HG02852 (cell line): Measurements from ENCODE around the gene TTBK1.

Source experiments
- ATAC-seq: cut with Tn5 transposase; IDR thresholded peaks from one replicate; pipeline ENCODE4 v1.9.1; 2021; ENCODE audit warnings: mild to moderate bottlenecking, moderate library complexity; ENCODE audit not compliant: unreplicated experiment

The TTBK1 gene

DNA sequence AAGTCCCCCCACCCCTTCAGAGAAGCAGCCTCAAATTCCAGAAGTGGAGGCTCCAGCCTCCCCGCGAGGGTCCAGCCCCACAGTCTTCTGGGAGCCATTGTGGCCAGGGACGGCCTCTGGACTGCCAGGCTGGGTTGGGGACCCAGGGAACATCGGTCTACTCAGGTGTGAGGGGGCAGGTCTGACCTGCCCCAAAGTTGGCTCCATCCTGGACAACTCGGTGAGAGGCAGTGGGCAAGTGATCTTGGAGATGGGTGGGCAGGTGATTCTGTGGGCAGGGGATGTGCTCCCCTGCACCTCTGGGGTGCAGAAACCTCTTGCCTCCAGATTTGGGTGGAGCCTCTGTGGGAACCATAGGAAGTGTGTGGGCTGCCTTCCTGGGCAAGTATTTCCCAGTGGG lies 42.6 kb downstream of the TTBK1 start:
- ATAC-seq = no peak

- no peak for ATAC-seq
Measured at GRCh38 chr6:43286456-43286979, 43.2 kb downstream of the TTBK1 start.

- no peak for ATAC-seq
Measured at GRCh38 chr6:43286980-43287716, 43.9 kb downstream of the TTBK1 start.

- ATAC-seq = no peak
Measured at GRCh38 chr6:43287717-43288679, 44.7 kb downstream of the TTBK1 start.

GRCh38 chr6:43290339-43290904 lies 47.1 kb downstream of the TTBK1 start:
- no peak for ATAC-seq

- ATAC-seq = no peak
Measured at GRCh38 chr6:43290905-43291355, 47.6 kb downstream of the TTBK1 start.

DNA sequence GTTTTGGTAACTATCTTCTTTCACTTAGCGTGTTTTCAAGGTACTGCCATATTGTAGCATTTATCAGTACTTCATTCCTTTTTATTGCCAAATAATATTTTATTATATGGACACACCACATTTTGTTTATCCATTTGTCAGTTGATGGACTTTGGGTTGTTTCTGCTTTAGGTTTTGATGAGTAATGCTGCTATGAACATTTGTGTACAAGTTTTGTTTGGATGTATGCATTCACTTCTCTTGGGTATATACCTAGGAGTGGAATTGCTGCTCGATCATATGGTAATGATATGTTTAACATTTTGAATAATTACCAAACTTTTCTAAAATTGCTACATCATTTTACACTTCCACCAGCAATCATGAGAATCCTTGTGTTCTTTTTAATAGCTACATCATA lies 48.4 kb downstream of the TTBK1 start:
- no peak for ATAC-seq

GRCh38 chr6:43292341-43292740 lies 49.1 kb downstream of the TTBK1 start:
- ATAC-seq = no peak

GRCh38 chr6:43292763-43293318 lies 49.6 kb downstream of the TTBK1 start:
- ATAC-seq = no peak

GRCh38 chr6:43293698-43294097 lies 50.4 kb downstream of the TTBK1 start:
- ATAC-seq = no peak

GRCh38 chr6:43294536-43294935 lies 51.3 kb downstream of the TTBK1 start:
- ATAC-seq = no peak

DNA sequence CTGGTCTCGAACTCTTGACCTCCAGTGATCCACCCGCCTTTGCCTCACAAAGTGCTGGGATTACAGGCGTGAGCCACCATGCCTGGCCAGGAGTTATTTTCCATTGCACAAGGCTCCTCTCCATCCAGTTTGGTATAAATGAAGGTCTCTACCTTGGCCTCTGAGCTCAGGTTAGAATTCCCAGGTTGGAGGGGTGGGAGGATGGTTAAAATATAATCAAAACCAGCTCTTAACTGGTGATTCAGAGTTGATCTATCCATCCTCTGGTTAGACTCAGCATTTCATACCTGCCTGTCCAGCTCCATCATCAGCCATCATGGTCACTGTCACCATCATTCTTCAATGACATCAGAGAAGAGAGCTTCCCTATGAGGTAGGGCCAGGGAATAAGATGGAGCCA lies 52.2 kb downstream of the TTBK1 start:
- no peak for ATAC-seq

DNA sequence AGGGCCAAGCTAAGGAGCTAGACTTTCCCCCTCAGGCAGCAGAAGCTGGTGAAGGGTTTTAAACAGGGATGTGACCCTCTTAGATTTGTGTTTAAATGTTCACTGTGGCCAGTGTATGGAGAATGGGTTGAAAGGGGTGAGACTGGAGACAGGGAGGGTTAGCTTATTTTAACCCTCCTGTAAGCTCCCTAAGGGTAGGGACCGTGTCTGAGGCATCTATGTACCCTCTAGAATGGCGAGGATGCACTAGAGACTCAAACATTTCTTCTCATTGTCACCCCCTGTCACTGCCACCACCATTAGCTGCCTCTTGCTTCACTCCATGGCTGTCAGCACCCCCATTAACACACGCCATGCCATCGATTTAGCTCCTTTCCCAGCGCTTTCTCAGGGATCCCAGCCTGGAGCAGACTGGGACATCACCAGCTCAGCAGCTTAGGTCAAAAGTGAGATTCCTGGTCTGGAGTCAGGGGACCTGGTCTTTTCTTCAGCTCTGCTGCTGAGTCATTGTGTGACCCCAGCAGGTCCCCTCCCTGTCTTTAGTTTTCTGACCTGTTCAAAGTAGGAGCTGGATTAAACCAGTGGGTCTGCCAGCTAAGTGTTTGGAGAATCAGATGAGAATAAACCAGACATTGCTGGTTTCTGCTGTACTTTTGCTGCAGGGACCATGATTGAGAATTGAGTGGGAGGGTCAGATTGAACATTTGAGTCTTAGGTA lies 53.7 kb downstream of the TTBK1 start:
- ATAC-seq = no peak

- ATAC-seq = no peak
Measured at GRCh38 chr6:43297644-43298564, 54.6 kb downstream of the TTBK1 start, which contains the start of gene SLC22A7. TSS of gene SLC22A7 (plus strand) at chr6:43298260. CDS start at chr6:43298359, 99 bp downstream.

DNA sequence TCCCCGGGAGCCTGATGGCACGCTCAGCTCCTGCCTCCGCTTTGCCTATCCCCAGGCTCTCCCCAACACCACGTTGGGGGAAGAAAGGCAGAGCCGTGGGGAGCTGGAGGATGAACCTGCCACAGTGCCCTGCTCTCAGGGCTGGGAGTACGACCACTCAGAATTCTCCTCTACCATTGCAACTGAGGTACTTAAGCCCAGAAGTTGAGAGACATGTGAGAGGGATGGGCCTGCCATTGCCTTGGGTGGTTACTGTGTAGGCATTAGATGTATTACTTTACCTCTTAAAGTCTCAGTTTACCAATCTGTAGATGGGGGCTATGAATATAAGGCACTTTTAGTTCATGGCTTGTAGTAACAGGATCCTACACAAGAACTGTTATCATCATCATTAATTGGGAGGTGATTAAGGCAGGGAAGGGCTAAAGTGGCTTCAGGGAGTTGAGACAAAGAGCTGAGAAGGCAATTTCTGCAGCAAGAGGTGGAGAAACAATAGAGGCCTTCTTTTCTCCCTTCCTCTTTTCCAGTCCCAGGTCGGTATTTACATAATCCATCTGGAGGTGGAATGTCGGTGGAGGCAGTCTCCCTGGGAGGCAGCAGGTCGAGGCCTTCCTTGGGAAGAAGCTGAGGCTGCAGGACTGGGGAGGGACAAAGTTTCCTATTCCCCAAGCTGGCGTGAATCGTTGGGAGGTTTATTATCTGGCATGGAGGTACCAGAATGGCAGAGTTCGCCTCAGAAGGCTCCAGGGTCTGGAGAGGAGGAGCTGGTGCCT lies 55.5 kb downstream of the TTBK1 start:
- ATAC-seq = no peak

- ATAC-seq = no peak
Measured at GRCh38 chr6:43299338-43300293, 56.3 kb downstream of the TTBK1 start.
